Astrocyte of the cerebellum (primary cell): ENCODE data around the gene BICDL2.

Experiments used
- DNase-seq: peaks from one replicate; pipeline ENCODE4 v3.0.0-alpha.2; 2011; ENCODE audit warnings: low read depth
- H3K4me3 ChIP-seq: 2 replicates; pipeline ENCODE4 v1.5.1; 2011; ENCODE audit warnings: mild to moderate bottlenecking, low read depth, low read length, moderate library complexity
- in situ Hi-C: cut with HindIII; loops from 2 replicates; pipeline ENCODE4 v1.10.0; 2017; ENCODE audit warnings: low sequenced_read_pairs
- TF ChIP-seq, protein P1 (sequence below): IDR thresholded peaks from 2 replicates; pipeline ENCODE4 v1.5.1; 2012; ENCODE audit warnings: low read length, low read depth, moderate library complexity, mild to moderate bottlenecking; ENCODE audit errors: missing control alignments

The BICDL2 gene

GRCh38 chr16:3051494-3051893 is 14.8 kb upstream of the BICDL2 start:
- TF ChIP-seq, protein P1, sequence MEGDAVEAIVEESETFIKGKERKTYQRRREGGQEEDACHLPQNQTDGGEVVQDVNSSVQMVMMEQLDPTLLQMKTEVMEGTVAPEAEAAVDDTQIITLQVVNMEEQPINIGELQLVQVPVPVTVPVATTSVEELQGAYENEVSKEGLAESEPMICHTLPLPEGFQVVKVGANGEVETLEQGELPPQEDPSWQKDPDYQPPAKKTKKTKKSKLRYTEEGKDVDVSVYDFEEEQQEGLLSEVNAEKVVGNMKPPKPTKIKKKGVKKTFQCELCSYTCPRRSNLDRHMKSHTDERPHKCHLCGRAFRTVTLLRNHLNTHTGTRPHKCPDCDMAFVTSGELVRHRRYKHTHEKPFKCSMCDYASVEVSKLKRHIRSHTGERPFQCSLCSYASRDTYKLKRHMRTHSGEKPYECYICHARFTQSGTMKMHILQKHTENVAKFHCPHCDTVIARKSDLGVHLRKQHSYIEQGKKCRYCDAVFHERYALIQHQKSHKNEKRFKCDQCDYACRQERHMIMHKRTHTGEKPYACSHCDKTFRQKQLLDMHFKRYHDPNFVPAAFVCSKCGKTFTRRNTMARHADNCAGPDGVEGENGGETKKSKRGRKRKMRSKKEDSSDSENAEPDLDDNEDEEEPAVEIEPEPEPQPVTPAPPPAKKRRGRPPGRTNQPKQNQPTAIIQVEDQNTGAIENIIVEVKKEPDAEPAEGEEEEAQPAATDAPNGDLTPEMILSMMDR = no peak
- H3K4me3 ChIP-seq = no peak overlapping the region
- in situ Hi-C loops = no loop called here
- DNase-seq = no peak

DNA sequence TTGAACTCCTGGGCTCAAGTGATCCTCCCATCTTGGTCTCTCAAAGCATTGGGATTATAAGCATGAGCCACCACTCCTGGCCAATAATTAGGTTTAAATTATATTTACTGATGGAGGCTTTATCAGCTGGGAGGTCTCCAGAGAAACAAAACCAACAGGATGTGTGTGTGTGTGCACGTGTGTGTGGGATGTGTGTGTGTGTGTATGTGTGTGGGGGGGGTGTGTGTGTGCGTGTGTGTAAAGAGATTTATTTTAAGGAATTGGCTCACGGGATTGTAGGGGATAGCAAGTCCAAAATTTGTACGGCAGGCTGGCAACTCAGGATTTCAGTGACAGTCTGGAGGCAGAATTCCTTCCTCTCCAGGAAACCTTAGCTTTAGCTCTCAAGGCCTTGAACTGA is 14.3 kb upstream of the BICDL2 start:
- no peak overlapping the region for H3K4me3 ChIP-seq
- TF ChIP-seq, protein P1 = no peak
- in situ Hi-C loops = no loop called here
- DNase-seq = no peak

DNA sequence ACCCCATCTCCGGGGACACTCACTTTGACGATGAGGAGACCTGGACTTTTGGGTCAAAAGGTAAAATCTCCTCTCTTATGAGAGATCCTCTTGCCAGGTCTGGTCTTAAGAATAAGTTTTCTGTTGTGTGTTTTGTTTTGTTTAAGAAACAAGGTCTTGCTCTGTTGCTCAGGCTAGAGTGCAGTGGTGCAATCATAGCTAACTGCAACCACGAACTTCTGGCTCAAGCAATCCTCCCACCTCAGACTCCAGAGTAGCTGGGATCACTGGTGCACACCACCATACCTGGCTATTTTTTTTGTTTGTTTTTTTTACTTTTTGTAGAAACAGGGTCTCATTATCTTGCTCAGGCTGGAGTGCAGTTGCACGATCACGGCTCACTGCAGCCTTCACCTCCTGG is 13.7 kb upstream of the BICDL2 start:
- in situ Hi-C loops = no loop called here
- no peak overlapping the region for H3K4me3 ChIP-seq
- TF ChIP-seq, protein P1 = no peak
- DNase-seq = no peak

GRCh38 chr16:3049921-3050481 is 13.3 kb upstream of the BICDL2 start:
- TF ChIP-seq, protein P1 = no peak
- no peak for DNase-seq
- in situ Hi-C loops = loop anchor here (5.0 kb wide), 1 partner anchor 77 kb away; no protein-coding TSS in a partner anchor
- no peak overlapping the region for H3K4me3 ChIP-seq

GRCh38 chr16:3047387-3047720 is 10.6 kb upstream of the BICDL2 start:
- in situ Hi-C loops = loop anchor here (5.0 kb wide), 1 partner anchor 80 kb away; no protein-coding TSS in a partner anchor

DNA sequence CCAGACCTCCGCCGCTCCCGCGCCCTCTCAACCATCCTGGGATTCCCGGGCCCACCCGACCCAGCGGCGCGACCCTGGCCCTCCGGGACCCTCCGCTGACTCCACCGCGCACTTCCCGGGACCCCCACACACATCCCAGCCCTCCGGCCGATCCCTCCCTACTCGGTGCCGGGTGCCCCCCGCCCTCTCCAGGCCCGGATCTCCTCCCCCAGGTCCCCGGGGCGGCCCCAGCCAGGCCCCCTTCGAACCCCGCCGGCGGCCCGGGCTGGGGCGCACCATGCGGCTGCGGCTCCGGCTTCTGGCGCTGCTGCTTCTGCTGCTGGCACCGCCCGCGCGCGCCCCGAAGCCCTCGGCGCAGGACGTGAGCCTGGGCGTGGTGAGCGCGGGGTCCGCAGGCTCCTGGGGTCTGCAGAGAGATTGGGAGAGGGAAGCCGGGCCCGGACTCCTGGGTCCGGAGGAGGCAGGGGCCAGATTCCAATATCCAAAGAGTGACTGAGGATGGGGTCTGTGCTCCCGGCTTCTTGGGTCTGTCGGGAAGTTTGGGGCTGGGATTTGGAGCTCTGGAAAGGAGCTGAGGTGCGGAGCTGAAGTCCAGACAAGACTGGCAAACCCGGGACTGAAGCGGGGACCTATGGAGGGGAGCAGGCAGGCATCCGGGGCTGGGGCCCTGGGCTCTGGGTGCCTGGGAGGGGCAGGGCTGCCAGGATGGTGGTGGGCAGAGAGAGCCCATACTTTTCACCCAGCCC is 10.1 kb upstream of the BICDL2 start:
- DNase-seq = no peak
- H3K4me3 ChIP-seq = no peak overlapping the region
- in situ Hi-C loops = loop anchor here (5.0 kb wide), 1 partner anchor 80 kb away; no protein-coding TSS in a partner anchor
- TF ChIP-seq, protein P1 = no peak

More at GRCh38 chr16:3047387-3047720, 10.6 kb upstream of the BICDL2 start:
- no peak for DNase-seq
- H3K4me3 ChIP-seq = no peak overlapping the region
- TF ChIP-seq, protein P1 = no peak
